DMS53 treated with DMSO at 0.1 percent for 48 hours (cell line): ENCODE measurements around the gene SYNE1.
"Not testable (repeated sequence)": the region's sequence is repeated elsewhere in the genome, so short reads cannot be mapped to it uniquely, and the experiment has no call there.

ENCODE experiments used
- DNase-seq: peaks from one replicate; lab custom pipeline; 2025; ENCODE audit not compliant: unreplicated experiment; lab: John Stamatoyannopoulos, UW

Gene SYNE1

DNA sequence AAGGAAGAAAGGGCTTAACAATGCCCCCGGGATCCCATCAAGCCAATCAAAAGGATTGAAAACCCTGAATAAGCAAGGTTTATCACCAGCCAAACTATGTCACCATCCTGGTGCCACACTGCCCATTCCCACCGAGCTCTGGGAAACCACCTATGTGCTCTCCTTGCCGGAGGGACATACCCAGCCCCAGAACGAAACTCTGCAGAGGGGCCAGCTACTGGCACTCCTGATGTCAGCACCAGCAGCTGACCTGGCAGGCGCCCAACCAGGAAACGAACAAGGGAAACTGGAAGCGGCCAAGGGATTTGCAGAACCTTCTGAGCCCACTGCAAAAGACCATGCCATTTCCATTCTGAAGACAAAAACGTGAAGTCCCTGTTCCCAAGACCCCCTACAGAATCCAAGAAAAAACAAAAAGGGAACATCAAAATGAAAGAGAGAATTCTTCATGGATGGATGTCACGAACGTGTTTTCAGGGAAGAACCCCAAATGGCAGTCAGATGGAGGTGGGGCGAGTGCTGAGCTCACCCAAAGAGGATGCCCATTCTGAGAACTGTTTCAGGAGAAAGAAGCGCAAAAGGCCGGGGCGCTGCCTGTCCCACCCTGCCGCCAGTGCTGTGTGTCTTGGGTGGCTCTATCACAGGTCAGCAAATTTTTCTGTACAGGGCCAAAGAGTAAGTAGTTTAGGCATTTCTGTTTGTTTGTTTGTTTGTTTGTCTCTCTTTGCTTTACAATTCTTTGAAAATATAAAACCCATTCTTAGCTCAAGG lies 524.5 kb downstream of the SYNE1 start:
- DNase-seq = peak; percentile 63

DNA sequence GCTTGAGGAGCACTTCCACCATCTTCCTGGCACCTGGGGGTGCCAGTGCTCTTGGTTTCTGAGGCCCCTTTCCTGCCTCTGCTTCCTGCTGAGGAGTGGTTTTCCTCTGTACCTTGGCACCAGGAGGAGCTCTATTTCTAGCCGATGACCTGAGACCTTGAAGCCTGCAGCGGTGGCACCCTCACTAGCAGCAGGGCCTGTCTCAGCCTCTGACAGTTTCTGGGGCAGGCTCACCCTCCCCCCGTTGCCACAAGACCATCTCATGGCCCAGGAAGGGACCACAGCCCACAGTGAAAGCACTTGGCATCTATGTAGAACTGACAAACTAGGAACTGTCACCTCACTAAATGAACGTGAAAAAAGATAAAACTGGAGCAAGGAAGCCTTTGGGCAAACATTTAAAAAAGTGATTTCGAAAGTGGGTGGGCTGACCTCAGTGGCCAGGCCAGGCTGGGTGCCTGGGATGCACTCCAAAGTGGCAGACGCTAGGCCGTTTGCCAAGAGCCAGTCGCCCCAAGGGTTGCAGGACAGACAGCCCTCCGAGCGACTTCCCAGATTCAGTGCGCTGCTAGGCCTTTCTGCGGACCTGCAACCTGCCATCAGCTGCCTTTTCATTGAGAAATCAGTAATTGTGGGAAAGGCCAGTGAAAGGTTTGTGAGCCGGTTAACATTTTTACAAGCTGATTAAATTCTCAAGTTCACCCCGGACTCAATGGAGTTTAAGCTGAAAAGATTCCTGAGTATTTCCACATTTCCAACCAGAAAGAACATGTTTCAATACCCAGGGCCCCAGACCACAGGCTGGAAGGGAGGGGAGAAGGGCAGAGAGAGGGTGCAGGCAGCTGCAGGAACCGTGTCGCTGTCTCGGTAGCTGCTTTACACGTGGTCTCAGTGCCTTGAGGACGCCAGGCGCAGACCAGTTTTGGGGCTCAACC lies 526.0 kb downstream of the SYNE1 start:
- DNase-seq = no peak

GRCh38 chr6:152107973-152108372 lies 529.2 kb downstream of the SYNE1 start:
- DNase-seq = no peak

DNA sequence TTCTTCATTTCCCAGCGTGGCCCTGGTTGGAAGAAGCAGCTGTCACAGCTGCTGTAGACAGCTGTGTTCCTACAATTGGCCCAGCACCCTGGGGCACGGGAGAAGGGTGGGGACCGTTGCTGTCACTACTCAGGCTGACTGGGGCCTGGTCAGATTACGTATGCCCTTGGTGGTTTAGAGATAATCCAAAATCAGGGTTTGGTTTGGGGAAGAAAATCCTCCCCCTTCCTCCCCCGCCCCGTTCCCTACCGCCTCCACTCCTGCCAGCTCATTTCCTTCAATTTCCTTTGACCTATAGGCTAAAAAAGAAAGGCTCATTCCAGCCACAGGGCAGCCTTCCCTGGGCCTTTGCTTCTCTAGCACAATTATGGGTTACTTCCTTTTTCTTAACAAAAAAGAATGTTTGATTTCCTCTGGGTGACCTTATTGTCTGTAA lies 537.0 kb downstream of the SYNE1 start:
- DNase-seq = no peak

- DNase-seq = no peak
Measured at GRCh38 chr6:152099446-152100182, 537.5 kb downstream of the SYNE1 start.

DNA sequence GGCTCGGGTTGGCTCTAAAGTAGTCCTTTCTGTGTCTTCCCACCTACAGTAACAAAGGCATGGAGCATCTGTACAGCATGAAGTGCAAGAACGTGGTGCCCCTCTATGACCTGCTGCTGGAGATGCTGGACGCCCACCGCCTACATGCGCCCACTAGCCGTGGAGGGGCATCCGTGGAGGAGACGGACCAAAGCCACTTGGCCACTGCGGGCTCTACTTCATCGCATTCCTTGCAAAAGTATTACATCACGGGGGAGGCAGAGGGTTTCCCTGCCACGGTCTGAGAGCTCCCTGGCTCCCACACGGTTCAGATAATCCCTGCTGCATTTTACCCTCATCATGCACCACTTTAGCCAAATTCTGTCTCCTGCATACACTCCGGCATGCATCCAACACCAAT lies 538.5 kb downstream of the SYNE1 start:
- no peak for DNase-seq

- no peak for DNase-seq
Measured at GRCh38 chr6:152096863-152097496, 540.2 kb downstream of the SYNE1 start.

GRCh38 chr6:152094992-152095592 lies 542.1 kb downstream of the SYNE1 start:
- DNase-seq = peak; percentile 63

DNA sequence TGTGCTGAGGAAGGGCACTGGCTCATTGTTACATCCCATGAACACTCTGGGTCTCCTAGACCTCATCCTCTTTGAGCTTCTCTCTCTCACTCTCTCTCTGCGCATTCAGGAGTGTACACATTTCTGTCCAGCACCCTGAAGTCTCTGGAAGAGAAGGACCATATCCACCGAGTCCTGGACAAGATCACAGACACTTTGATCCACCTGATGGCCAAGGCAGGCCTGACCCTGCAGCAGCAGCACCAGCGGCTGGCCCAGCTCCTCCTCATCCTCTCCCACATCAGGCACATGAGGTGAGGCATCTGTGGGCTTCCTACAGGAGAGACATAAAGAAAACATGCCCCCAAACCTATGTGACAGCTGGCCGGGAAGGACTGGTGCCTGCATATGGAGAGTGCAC lies 542.9 kb downstream of the SYNE1 start:
- no peak for DNase-seq

DNA sequence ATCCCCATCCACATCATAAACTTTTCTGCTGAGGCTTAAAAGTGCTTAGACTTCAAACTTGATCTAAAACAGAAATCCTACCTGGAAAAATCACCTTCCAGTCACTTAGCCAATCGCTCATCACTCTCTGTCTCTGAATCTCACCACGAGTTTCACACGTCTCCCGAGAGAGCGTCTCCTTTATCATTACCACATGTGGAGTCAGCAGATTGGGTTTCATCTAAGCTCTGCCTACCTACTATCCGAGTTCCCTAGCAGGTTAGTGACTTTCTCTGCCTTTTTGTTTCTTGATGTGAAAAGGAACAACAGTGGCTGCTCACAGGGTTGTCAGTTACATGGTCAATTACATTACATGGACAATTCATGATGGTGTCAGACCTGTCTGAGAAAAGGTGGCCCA lies 543.5 kb downstream of the SYNE1 start:
- DNase-seq = no peak

DNA sequence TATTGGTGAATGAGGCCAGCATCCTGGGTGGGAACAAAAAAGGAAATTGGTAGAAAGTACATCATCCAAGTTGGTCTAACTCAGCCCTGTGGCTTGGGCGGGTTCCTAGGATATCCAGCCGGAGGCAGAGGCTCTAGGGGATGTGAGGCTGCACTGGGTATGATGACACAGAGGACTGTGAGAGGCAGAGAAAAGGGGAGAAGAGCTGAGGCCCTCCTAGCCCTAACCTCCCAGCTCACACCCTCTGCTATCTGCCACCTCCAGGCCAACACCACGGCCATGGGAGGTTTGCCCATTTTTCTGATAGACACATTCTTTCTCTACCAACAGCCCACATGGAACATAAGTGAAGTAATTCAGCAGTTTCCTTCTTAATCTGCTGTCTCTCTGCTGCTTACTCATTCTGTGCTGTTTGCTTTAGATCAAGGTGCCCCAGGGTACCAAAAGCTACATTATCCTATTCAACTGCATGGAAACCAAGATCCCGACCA lies 545.3 kb downstream of the SYNE1 start:
- no peak for DNase-seq

GRCh38 chr6:152091201-152091600 lies 546.0 kb downstream of the SYNE1 start:
- peak; percentile 9 for DNase-seq

DNA sequence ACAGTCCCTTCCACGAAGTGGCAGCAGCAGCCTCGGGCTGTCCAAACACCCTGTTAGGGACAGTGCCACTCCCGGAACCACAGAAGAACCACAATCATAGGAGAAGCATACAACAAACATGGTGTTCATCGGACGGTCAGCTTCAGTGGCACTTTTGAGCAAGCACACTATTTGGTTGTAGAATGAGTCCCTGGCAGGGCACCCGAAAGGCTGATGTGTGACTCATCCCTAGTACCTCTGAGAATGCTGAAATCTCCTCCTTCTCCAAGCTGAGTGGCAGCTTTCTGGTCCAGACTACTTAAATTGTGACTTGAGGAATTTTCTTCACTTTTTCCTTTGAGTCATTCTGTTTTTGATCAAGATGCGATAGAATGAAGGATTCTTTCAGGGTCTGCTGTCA lies 547.2 kb downstream of the SYNE1 start:
- DNase-seq = no peak

DNA sequence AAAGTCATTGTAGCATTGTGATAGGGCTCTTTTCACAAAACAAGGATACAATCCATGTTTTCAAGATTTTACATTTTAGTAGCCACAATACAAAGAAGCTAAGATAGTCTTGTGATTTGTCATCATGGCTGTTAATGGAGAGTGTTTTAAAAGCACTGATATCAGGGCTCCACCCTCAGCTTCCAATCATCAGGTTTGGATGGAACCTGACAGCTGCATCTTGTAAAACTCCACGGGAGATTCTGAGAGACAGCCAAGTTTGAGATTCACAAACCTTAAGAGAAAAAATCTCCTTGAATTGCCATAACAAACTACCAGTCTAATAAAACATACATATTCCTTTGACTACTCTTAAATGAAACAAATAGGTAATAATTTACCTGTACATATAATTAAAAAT lies 549.5 kb downstream of the SYNE1 start:
- DNase-seq = no peak

DNA sequence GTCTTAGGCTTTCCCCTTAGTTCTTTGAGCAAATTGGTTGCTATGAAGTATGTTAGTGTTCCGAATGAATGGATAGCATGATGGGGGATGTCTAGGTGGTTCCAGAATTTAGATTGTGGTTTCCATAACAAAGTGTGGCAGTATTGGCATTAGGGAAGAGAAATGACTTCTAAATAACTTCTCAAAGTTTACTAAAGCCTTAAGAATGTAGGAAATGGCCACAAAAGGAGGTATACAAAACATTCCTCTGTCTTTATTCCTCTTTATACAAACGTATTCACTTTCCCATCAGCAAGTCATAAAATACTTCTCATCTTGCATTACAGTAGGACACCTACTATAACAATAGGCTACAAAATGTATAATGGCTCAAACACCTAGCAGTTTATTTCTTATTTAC lies 550.1 kb downstream of the SYNE1 start:
- DNase-seq = no peak

- no peak for DNase-seq
Measured at GRCh38 chr6:152086223-152086873, 550.8 kb downstream of the SYNE1 start.

GRCh38 chr6:152085451-152085921 lies 551.7 kb downstream of the SYNE1 start:
- peak; percentile 14 for DNase-seq

DNA sequence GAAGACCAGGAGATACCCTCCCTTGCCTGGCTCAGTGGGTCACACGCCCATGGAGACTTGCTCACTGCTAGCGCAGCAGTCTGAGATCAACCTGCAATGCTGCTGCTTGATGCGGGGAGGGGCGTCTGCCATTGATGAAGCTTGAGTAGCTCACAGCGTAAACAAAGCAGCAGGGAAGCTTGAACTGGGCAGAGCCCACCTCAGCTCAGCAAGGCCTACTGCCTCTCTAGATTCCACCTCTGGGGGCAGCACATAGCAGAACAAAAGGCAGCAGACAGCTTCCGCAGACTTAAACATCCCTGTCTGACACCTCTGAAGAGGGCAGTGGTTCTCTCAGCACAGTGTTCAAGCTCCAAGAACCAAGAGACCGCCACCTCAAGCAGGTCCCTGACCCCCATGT lies 558.4 kb downstream of the SYNE1 start:
- no peak for DNase-seq

GRCh38 chr6:152078001-152078400 lies 559.2 kb downstream of the SYNE1 start:
- no peak for DNase-seq

GRCh38 chr6:152076242-152076641 lies 560.9 kb downstream of the SYNE1 start:
- DNase-seq = not testable (repeated sequence)
